Suprapubic skin (tissue), 4 donors: ENCODE data around the gene DNAH2. TPM values are rescaled to one million over a fixed set of nuclear protein-coding genes. Genes with fewer than 3 reads are reported as not detected.

Experiments used
- DNase-seq, 2 donors: peaks; one replicate each; pipeline ENCODE4 v3.0.0-alpha.2; 2019; ENCODE audit warnings: low spot score in 2 of 2
- H3K27ac ChIP-seq: fragments of 200-600 bp; sonication (generic); one replicate; pipeline ENCODE4 v1.5.1; 2019
- H3K27me3 ChIP-seq: fragments of 200-600 bp; sonication (generic); one replicate; pipeline ENCODE4 v1.5.1; 2019
- H3K36me3 ChIP-seq: fragments of 200-600 bp; sonication (generic); one replicate; pipeline ENCODE4 v1.5.1; 2019
- H3K4me1 ChIP-seq: fragments of 200-600 bp; sonication (generic); one replicate; pipeline ENCODE4 v1.5.1; 2019
- H3K4me3 ChIP-seq: fragments of 200-600 bp; sonication (generic); one replicate; pipeline ENCODE4 v1.5.1; 2019; ENCODE audit warnings: mild to moderate bottlenecking
- H3K9me3 ChIP-seq: fragments of 200-600 bp; sonication (generic); one replicate; pipeline ENCODE4 v1.5.1; 2019
- EP300 ChIP-seq: sonication (generic); formaldehyde crosslinking; IDR thresholded peaks from one replicate; pipeline ENCODE4 v1.6.1; 2017; ENCODE audit warnings: antibody characterized with exemption
- POLR2A ChIP-seq, 2 donors: fragments of 450-650 bp; IDR thresholded peaks; one replicate each; pipeline ENCODE4 v1.6.1; 2017; ENCODE audit warnings: antibody characterized with exemption in 2 of 2, mild to moderate bottlenecking in 2 of 2, moderate library complexity in 2 of 2
- POLR2AphosphoS5 ChIP-seq, 3 donors: sonication (generic); formaldehyde crosslinking; IDR thresholded peaks; one replicate each; pipeline ENCODE4 v1.6.1; 2017; ENCODE audit warnings: antibody characterized with exemption in 3 of 3
- WGBS: methylation state at CpG from one replicate; pipeline ENCODE4 v1.1.5; 2018; 5-methylcytosine and 5-hydroxymethylcytosine counted together
- total RNA-seq, 4 donors: library from RNA; depleted of rRNA; stranded (reverse); fragments of >200 nt; gene quantifications; one replicate each; pipeline ENCODE4 v1.1.0, GENCODE V29; 2016
- TF ChIP-seq, protein P1 (sequence below), 2 donors: fragments of 200-600 bp in 1 of 2; fragments of 450-650 bp in 1 of 2; sonication (generic) in 1 of 2; IDR thresholded peaks; one replicate each; pipeline ENCODE4 v1.5.1; 2016 to 2019; ENCODE audit warnings: antibody characterized with exemption in 2 of 2, mild to moderate bottlenecking in 1 of 2, moderate library complexity in 1 of 2

DNAH2 gene
- total RNA-seq, 4 donors from 2014 or later: 0.08 to 0.19 TPM; not detected in 2

DNA sequence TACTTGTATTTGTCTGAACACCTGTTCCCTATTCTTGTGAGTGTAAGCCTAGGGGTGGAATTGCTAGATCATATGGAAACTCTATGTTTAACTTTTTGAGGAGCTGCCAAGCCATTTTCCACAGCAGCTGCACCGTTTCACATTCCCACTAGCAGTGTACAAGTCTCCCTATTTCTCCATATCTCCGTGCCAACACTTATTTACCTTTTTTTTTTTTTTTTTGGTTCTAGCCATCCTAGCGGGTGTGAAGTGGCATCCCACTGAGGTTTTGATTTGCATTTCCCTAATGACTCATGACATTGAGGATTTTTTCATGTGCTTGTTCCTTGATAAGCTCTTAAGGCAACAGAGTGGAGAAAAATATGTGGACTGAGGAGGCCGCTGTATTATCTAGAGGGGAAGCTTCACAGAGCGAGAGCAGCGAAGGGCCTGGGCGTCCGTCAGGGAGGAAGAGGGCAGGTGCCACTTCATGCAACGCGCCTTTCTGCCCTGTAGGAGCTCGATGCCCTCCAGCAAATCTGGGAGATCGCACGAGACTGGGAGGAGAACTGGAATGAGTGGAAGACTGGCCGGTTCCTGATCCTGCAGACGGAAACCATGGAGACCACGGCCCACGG lies 50.0 kb downstream of the DNAH2 start:
- H3K4me1 ChIP-seq: no peaks in the 10 kb centered on the region
- no peak overlapping the region for H3K27ac ChIP-seq
- no peaks in the 10 kb centered on the region for H3K9me3 ChIP-seq
- no peak for DNase-seq
- H3K4me3 ChIP-seq: no peak overlapping the region
- H3K36me3 ChIP-seq: no peaks in the 10 kb centered on the region
- TF ChIP-seq POLR2A (IDR thresholded peaks at IDR 0.05) (no peak), POLR2AphosphoS5 (IDR thresholded peaks at IDR 0.05) (no peak), EP300 (no peak)
- TF ChIP-seq, protein P1, sequence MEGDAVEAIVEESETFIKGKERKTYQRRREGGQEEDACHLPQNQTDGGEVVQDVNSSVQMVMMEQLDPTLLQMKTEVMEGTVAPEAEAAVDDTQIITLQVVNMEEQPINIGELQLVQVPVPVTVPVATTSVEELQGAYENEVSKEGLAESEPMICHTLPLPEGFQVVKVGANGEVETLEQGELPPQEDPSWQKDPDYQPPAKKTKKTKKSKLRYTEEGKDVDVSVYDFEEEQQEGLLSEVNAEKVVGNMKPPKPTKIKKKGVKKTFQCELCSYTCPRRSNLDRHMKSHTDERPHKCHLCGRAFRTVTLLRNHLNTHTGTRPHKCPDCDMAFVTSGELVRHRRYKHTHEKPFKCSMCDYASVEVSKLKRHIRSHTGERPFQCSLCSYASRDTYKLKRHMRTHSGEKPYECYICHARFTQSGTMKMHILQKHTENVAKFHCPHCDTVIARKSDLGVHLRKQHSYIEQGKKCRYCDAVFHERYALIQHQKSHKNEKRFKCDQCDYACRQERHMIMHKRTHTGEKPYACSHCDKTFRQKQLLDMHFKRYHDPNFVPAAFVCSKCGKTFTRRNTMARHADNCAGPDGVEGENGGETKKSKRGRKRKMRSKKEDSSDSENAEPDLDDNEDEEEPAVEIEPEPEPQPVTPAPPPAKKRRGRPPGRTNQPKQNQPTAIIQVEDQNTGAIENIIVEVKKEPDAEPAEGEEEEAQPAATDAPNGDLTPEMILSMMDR (IDR thresholded peaks at IDR 0.05): no peak
- peaks cover 6% of the 10 kb centered on the region for H3K27me3 ChIP-seq
- 59% methylated on average over 17 of the region's 17 CpGs for WGBS

DNA sequence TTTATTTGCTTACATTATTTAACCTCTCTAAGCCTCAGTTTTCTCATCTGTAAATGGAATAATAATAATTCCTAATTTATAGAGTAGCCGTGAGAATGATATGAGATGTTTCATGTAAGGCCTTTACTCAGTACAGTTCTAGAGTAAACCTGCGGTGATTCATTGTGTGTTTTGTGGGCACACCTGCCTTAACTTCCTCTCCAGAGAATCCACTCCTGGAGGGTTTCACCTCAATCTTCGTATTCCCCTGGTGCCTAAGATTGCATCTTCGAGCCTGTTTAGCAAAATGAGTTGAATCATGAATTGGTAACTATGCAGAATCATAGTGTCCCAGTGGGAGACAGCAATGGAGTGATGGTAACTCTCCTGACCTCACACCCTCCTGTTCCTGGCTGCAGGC lies 52.3 kb downstream of the DNAH2 start:
- no peak for DNase-seq
- H3K27me3 ChIP-seq: peaks cover 6% of the 10 kb centered on the region
- no peaks in the 10 kb centered on the region for H3K36me3 ChIP-seq
- no peak for TF ChIP-seq POLR2A (IDR thresholded peaks at IDR 0.05)
- no peak for TF ChIP-seq EP300
- TF ChIP-seq, protein P1 (IDR thresholded peaks at IDR 0.05): no peak
- H3K4me3 ChIP-seq: no peak overlapping the region
- no peak overlapping the region for H3K27ac ChIP-seq
- H3K9me3 ChIP-seq: no peaks in the 10 kb centered on the region
- WGBS: 84% methylated on average over 4 of the region's 4 CpGs
- no peaks in the 10 kb centered on the region for H3K4me1 ChIP-seq

DNA sequence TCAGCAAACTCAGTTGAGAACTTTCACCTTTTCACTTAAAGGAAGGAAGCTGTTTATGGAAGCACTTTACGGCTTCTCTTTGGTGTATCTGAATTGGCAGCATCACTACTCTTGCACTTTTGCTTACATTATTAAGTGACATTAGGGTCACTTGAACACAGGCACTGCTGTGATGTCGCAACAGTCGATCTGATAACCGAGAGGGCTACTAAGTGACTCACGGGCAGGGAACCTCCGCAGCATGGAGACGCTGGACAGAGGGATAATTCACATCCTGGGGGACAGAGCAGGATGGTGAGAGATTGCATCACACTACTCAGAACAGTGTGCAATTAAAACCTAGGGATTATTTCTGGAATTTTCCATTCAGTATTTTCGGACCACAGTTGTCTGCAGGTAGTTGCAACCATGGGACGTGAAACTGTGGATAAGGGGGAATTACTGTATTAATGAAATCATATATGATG lies 56.5 kb downstream of the DNAH2 start:
- no peak overlapping the region for H3K27ac ChIP-seq
- no peaks in the 10 kb centered on the region for H3K27me3 ChIP-seq
- WGBS: 79% methylated on average over 9 of the region's 9 CpGs
- H3K9me3 ChIP-seq: no peaks in the 10 kb centered on the region
- no peak for TF ChIP-seq EP300
- no peak for DNase-seq
- H3K36me3 ChIP-seq: no peaks in the 10 kb centered on the region
- H3K4me3 ChIP-seq: no peak overlapping the region
- H3K4me1 ChIP-seq: no peaks in the 10 kb centered on the region

DNA sequence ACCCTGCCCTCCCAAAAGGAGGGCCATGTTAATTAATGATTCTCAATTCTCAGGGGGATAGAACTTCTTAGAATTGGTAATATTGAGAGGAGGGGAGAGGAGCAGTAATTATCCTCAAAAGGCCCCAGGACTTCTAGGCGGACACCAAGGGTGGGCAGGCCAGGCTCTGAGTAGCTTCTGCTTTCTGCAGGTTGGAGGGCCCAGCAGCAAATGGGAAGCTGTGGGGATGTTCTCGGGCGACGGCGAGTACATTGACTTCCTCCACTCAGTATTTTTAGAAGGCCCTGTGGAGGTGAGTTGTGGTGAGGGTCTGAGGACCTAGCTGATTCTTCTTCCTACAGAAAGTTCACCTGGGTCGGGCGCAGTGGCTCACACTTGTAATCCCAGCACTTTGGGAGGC lies 57.5 kb downstream of the DNAH2 start:
- Histone ChIP-seq H3K27ac (no peak overlapping the region), H3K36me3 (no peaks in the 10 kb centered on the region), H3K27me3 (no peaks in the 10 kb centered on the region), H3K9me3 (no peaks in the 10 kb centered on the region), H3K4me1 (no peaks in the 10 kb centered on the region), H3K4me3 (no peak overlapping the region)
- 90% methylated on average over 7 of the region's 7 CpGs for WGBS
- no peak for DNase-seq
- TF ChIP-seq EP300 (no peak), POLR2AphosphoS5 (IDR thresholded peaks at IDR 0.05) (no peak), POLR2A (IDR thresholded peaks at IDR 0.05) (no peak)
- TF ChIP-seq, protein P1 (IDR thresholded peaks at IDR 0.05): no peak

DNA sequence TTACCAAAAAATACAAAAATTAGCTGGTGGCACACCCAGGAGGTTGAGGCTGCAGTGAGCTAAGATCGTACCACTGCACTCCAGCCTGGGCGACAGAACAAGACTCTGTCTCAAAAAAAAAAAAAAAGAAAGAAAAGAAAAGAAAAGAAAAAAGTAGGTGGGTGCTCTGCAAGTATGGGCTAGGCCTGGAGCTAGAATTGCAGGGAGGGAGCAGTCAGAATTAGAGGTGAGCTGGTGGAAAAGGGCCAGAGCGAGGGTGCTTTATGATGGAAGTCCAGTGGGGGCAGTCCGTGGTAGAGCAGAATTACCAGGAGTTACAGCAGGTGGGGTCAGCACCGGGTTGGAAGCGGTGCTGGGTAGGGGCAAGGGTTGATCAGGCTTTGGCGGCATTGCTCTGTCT lies 59.5 kb downstream of the DNAH2 start:
- H3K9me3 ChIP-seq: no peaks in the 10 kb centered on the region
- H3K4me3 ChIP-seq: no peak overlapping the region
- H3K27me3 ChIP-seq: no peaks in the 10 kb centered on the region
- TF ChIP-seq EP300: no peak
- TF ChIP-seq, protein P1 (IDR thresholded peaks at IDR 0.05): no peak
- no peak overlapping the region for H3K27ac ChIP-seq
- 86% methylated on average over 7 of the region's 7 CpGs for WGBS
- DNase-seq: no peak
- no peaks in the 10 kb centered on the region for H3K4me1 ChIP-seq
- no peaks in the 10 kb centered on the region for H3K36me3 ChIP-seq

DNA sequence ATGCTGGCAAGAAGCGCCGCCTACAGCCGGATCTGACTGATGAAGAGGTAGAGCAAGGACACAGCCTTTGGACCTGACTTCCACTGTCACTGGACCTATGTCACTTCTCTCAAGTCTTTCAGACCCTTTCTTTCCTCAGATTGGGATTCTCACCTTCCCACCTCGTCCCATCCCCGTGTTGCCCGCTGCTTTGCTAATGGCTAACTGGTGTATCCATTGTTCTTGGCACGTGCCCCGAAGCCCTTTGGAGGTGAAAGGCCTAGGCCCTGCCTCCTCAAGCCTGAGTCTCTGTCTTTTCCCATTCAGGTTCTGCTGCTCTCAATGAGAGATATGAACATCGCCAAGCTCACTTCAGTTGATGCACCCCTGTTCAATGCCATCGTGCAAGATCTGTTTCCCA lies 63.2 kb downstream of the DNAH2 start:
- H3K4me1 ChIP-seq: no peaks in the 10 kb centered on the region
- H3K4me3 ChIP-seq: no peak overlapping the region
- 91% methylated on average over 10 of the region's 10 CpGs for WGBS
- no peak for DNase-seq
- no peaks in the 10 kb centered on the region for H3K36me3 ChIP-seq
- H3K27me3 ChIP-seq: no peaks in the 10 kb centered on the region
- H3K27ac ChIP-seq: no peak overlapping the region
- TF ChIP-seq POLR2AphosphoS5 (IDR thresholded peaks at IDR 0.05) (no peak), EP300 (no peak), POLR2A (IDR thresholded peaks at IDR 0.05) (no peak)
- TF ChIP-seq, protein P1 (IDR thresholded peaks at IDR 0.05): no peak
- H3K9me3 ChIP-seq: no peaks in the 10 kb centered on the region
